GM10266 (cell line): Measurements from ENCODE around the gene TMEM132C.

Experiments used
- DNase-seq: peaks from one replicate; pipeline ENCODE4 v3.0.0; 2012; ENCODE audit errors: extremely low spot score
- CTCF ChIP-seq: IDR thresholded peaks from 2 replicates; pipeline ENCODE4 v1.5.1; 2012; ENCODE audit warnings: mild to moderate bottlenecking, low read depth; ENCODE audit not compliant: control insufficient read depth, insufficient read depth; ENCODE audit errors: missing control alignments

TMEM132C gene

GRCh38 chr12:128266541-128267130 is 334 bp upstream of the TMEM132C start:
- DNase-seq, result no peak
- no peak for TF ChIP-seq CTCF

- TF ChIP-seq CTCF, result no peak
- no peak for DNase-seq
Measured at GRCh38 chr12:128267651-128268378, 845 bp downstream of the TMEM132C start.

DNA sequence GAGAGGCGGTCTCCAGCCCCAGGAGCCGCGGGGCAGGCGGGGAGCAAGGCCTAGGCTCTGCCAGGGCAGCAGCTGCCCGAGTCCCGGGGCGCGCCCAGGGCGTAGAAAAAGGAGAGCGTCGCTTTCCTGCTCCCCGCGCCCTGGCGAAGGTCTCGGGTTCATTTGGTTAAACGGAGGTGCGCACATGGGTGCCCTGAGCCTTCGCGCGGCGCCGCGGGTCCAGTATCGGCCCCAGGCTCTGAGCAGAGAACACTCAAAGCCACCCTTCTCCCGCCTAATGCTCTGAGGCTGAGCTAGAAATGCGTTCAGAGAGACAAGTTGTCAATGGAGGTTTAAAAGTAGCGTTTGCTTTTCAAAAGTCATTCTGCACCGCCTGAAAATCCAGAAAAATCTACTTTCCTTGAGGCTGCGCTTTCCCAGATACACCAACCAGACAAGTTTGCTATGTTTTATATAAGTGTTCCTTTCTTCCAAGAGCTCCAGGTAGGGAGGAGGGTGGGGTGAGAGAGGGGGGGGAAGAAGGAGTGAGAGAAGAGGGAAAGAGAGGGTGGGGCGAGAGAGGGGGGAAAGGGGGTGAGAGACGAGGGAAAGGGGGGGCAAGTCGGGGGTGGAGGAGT is 1.5 kb downstream of the TMEM132C start:
- TF ChIP-seq CTCF, result no peak
- no peak for DNase-seq

DNA sequence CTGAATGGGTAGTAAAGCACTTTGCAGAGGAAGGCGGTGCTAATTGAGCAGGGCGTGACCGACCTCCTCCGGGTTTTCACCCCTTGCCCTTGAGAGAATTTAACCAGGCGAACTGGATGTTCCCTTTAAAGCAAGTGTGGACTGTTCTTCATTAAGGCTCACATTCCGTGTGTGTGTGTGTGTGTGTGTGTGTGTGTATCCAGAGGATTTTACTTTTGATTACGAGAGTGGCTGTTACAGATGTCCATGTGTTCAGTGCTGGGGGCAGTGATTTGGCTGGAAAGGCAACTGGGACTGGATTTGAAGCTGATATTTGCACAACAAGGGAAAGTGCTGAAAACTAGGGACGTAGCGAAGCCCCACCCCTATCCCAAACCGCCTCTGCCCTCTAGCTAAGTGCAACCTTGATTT is 2.2 kb downstream of the TMEM132C start:
- TF ChIP-seq CTCF, result no peak

DNA sequence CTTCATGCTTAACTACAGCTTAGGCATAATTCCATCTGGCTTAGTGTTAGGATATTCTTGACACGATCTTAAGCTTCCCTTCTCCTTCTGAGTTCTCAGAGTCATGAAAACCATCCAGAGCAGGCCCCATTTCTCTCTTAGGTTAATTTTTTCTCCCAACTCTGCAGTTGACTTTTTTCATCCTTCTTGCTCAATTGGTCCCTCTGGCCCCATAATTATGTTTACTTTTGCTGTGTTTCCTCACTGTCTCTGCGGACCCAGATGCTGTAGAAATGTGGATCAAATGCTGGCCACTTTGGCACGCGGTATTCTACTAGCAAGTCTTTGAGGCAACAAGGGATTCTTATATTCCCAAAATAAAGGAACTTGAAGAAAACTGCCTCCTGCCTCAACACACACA is 9.5 kb downstream of the TMEM132C start:
- DNase-seq, result no peak
- no peak for TF ChIP-seq CTCF

More for the DNA sequence above, 2.2 kb downstream of the TMEM132C start:
- DNase-seq, result no peak

DNA sequence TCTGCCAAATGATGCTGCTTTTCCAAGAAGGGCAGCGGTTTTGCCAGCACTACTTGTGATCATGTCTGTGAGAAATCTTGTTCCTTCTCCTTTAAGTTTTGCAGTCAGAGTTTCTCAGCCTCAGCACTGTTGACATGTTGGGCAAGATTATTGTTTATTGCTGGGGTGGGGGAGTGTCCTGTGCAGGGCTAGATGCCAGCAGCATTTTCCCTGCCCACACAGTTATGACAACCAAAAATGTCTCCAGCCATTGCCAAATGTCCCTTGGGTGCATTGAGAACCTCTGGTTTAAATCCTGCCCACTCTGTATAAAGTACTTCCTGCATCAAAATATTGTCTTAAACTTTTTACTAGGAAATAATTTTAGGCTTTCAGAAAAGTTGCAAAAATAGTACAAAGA is 20.0 kb downstream of the TMEM132C start:
- TF ChIP-seq CTCF, result no peak
- no peak for DNase-seq

DNA sequence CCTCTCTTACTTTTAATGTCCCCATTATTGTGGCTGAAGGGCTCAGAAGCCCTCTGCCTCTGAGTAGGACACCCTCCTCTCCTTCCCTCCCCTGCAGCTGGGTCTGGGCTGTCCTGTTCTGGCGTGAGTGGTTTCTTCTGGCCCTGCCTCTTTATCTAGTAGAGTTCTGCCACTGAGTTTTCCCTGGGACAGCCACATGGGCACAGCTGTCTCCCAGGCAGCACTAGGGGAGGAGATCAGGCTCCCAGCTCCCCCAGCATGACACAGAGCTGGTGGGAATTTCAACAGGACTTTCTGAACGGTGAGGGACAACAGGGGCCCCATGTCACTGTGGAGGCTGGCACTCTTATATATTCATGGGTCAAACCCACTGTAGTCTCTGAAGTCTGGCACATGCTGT is 21.4 kb downstream of the TMEM132C start:
- DNase-seq, result no peak
- TF ChIP-seq CTCF, result no peak
